ENCODE data around the gene SEM1.
A peak's percentile ranks its signal among the peaks of the same experiment; 100 is the strongest.
"Not testable (repeated sequence)": the region's sequence is repeated elsewhere in the genome, so short reads cannot be mapped to it uniquely, and the experiment has no call there.

The SEM1 gene

GRCh38 chr7:96709381-96710228, at the start of gene SEM1:
Gene SEM1, minus strand, starts transcription at chr7:96709846. Its CDS starts 83 bp downstream, at chr7:96709763.
- peak; percentile 51 for DNase-seq (ENCODE audit: low read depth)

GRCh38 chr7:96757880-96758279, 48.2 kb upstream of the SEM1 start:
- DNase-seq (ENCODE audit: low read depth): not testable (repeated sequence)

- no peak for DNase-seq (ENCODE audit: low read depth)
These were observed 37.8 kb upstream of the SEM1 start for GRCh38 chr7:96747418-96747940.

- DNase-seq (ENCODE audit: low read depth): no peak
These were observed 30.5 kb upstream of the SEM1 start for GRCh38 chr7:96740130-96740529.

GRCh38 chr7:96739609-96740008, 30.0 kb upstream of the SEM1 start:
- DNase-seq (ENCODE audit: low read depth): no peak

- DNase-seq (ENCODE audit: low read depth): no peak
These were observed 29.5 kb upstream of the SEM1 start for GRCh38 chr7:96739167-96739566.

GRCh38 chr7:96738705-96739104, 29.1 kb upstream of the SEM1 start:
- DNase-seq (ENCODE audit: low read depth): no peak

- DNase-seq (ENCODE audit: low read depth): no peak
These were observed 28.0 kb upstream of the SEM1 start for GRCh38 chr7:96737545-96738050.

GRCh38 chr7:96734343-96734742, 24.7 kb upstream of the SEM1 start:
- no peak for DNase-seq (ENCODE audit: low read depth)

GRCh38 chr7:96729820-96730219, 20.2 kb upstream of the SEM1 start:
- DNase-seq (ENCODE audit: low read depth): no peak

GRCh38 chr7:96728139-96728538, 18.5 kb upstream of the SEM1 start:
- no peak for DNase-seq (ENCODE audit: low read depth)

GRCh38 chr7:96727534-96728088, 18.0 kb upstream of the SEM1 start:
- DNase-seq (ENCODE audit: low read depth): no peak

GRCh38 chr7:96723622-96724021, 14.0 kb upstream of the SEM1 start:
- no peak for DNase-seq (ENCODE audit: low read depth)

GRCh38 chr7:96722928-96723327, 13.3 kb upstream of the SEM1 start:
- DNase-seq (ENCODE audit: low read depth): not testable (repeated sequence)

GRCh38 chr7:96720843-96721242, 11.2 kb upstream of the SEM1 start:
- DNase-seq (ENCODE audit: low read depth): no peak

GRCh38 chr7:96719164-96719563, 9.5 kb upstream of the SEM1 start:
- no peak for DNase-seq (ENCODE audit: low read depth)

GRCh38 chr7:96718107-96719003, 8.7 kb upstream of the SEM1 start:
- no peak for DNase-seq (ENCODE audit: low read depth)

GRCh38 chr7:96713037-96713436, 3.4 kb upstream of the SEM1 start:
- no peak for DNase-seq (ENCODE audit: low read depth)

GRCh38 chr7:96710544-96710943, 898 bp upstream of the SEM1 start:
- DNase-seq (ENCODE audit: low read depth): no peak

- no peak for DNase-seq (ENCODE audit: low read depth)
These were observed 774 bp downstream of the SEM1 start for GRCh38 chr7:96708872-96709271.

- DNase-seq (ENCODE audit: low read depth): no peak
These were observed 1.5 kb downstream of the SEM1 start for GRCh38 chr7:96707901-96708774.
